ENCODE measurements around the gene LHX3.

Gene LHX3

GRCh38 chr9:136193127-136193890, 11.6 kb downstream of the LHX3 start:
- no peak for DNase-seq

GRCh38 chr9:136192289-136193126, 12.4 kb downstream of the LHX3 start:
- DNase-seq = no peak

- DNase-seq = no peak
Observed at GRCh38 chr9:136191960-136192286, 13.0 kb downstream of the LHX3 start.

GRCh38 chr9:136191099-136191959, 13.6 kb downstream of the LHX3 start:
- DNase-seq = no peak

- no peak for DNase-seq
Observed at GRCh38 chr9:136190656-136191055, 14.3 kb downstream of the LHX3 start.

GRCh38 chr9:136190237-136190601, 14.7 kb downstream of the LHX3 start:
- no peak for DNase-seq

GRCh38 chr9:136189394-136190236, 15.3 kb downstream of the LHX3 start:
- DNase-seq = no peak

GRCh38 chr9:136187683-136188586, 17.0 kb downstream of the LHX3 start:
- no peak for DNase-seq

- no peak for DNase-seq
Observed at GRCh38 chr9:136187197-136187596, 17.7 kb downstream of the LHX3 start.

- no peak for DNase-seq
Observed at GRCh38 chr9:136186386-136186785, 18.5 kb downstream of the LHX3 start.

- no peak for DNase-seq
Observed at GRCh38 chr9:136185596-136186366, 19.1 kb downstream of the LHX3 start.

- DNase-seq = no peak
Observed at GRCh38 chr9:136185066-136185465, 19.9 kb downstream of the LHX3 start.

GRCh38 chr9:136182850-136183422, 22.0 kb downstream of the LHX3 start:
- no peak for DNase-seq

GRCh38 chr9:136182420-136182787, 22.5 kb downstream of the LHX3 start:
- no peak for DNase-seq

- no peak for DNase-seq
Observed at GRCh38 chr9:136181784-136182419, 23.0 kb downstream of the LHX3 start.

- no peak for DNase-seq
Observed at GRCh38 chr9:136180586-136180985, 24.3 kb downstream of the LHX3 start.

- no peak for DNase-seq
Observed at GRCh38 chr9:136179761-136180160, 25.2 kb downstream of the LHX3 start.

- no peak for DNase-seq
Observed at GRCh38 chr9:136179101-136179616, 25.8 kb downstream of the LHX3 start.

Measured in amygdala (tissue), 56 donors.